T-cell (primary cell): ENCODE data around the gene BCAS3. TPM values are rescaled to one million over a fixed set of nuclear protein-coding genes. Genes with fewer than 3 reads are reported as not detected.

ENCODE experiments used
- ATAC-seq, 4 experiments: fragments of 200-7000 bp in 3 of 4; fragments of 150-1000 bp in 1 of 4; cut with Tn5 transposase; replicated peaks in 1 of 4; 1 replicate in 3 of 4; 2 replicates in 1 of 4; pipeline ENCODE4 v1.10.0; 2021; ENCODE audit warnings: moderate library complexity in 3 of 4, mild to moderate bottlenecking in 2 of 4, moderate number of reproducible peaks in 1 of 4
- CTCF ChIA-PET, 2 donors: fragments of 300-600 bp; sonication (Branson Sonifier 250); formaldehyde crosslinking; loops; one replicate each; lab custom pipeline; 2022; ENCODE audit warnings: antibody characterized with exemption in 2 of 2; lab: Charles Lee
- POLR2A ChIA-PET, 2 donors: fragments of 300-600 bp; sonication (Branson Sonifier 250); formaldehyde crosslinking; loops; one replicate each; lab custom pipeline; 2022; ENCODE audit warnings: antibody characterized with exemption in 2 of 2; lab: Charles Lee
- DNase-seq, 35 experiments: peaks; one replicate each; pipeline versions ENCODE4 v3.0.0 to v3.0.0-alpha.2; 2013 to 2023
- H3K27ac ChIP-seq: one replicate; pipeline ENCODE4 v1.5.1; 2013; ENCODE audit warnings: low read length
- H3K27me3 ChIP-seq, 2 experiments: replicated peaks in 1 of 2; 1 replicate in 1 of 2; 2 replicates in 1 of 2; pipeline versions ENCODE4 v1.6.1 to v1.7.0; 2013; ENCODE audit warnings: low read length in 1 of 2, mixed read lengths in 1 of 2; ENCODE audit not compliant: control insufficient read depth in 2 of 2, insufficient read depth in 2 of 2; ENCODE audit errors: extremely low read depth in 1 of 2
- H3K36me3 ChIP-seq, 2 donors: 1 replicate in 1 of 2; 2 replicates in 1 of 2; pipeline versions ENCODE4 v1.6.1 to v1.7.0; 2013; ENCODE audit warnings: low read length in 1 of 2; ENCODE audit not compliant: control insufficient read depth in 2 of 2, insufficient read depth in 1 of 2; ENCODE audit errors: extremely low read depth in 1 of 2
- H3K4me1 ChIP-seq, 2 experiments: 1 replicate in 1 of 2; 2 replicates in 1 of 2; pipeline versions ENCODE4 v1.6.1 to v1.7.0; 2013; ENCODE audit warnings: low read length in 2 of 2, mixed read lengths in 1 of 2; ENCODE audit not compliant: insufficient read depth in 2 of 2, control insufficient read depth in 1 of 2; ENCODE audit errors: extremely low read depth in 1 of 2
- H3K4me3 ChIP-seq, 2 donors: 1 replicate in 1 of 2; 2 replicates in 1 of 2; pipeline versions ENCODE4 v1.5.1 to v1.7.0; 2013; ENCODE audit warnings: mild to moderate bottlenecking in 2 of 2, low read length in 1 of 2, moderate library complexity in 1 of 2; ENCODE audit not compliant: control insufficient read depth in 1 of 2; ENCODE audit errors: extremely low read depth in 1 of 2
- H3K9me3 ChIP-seq: 2 replicates; pipeline ENCODE4 v1.7.0; 2013
- H3K27ac Mint-ChIP-seq, 2 donors: one replicate each; pipeline ENCODE4 v1.8.0; 2020 to 2021; ENCODE audit warnings: mild to moderate bottlenecking in 2 of 2, mixed read lengths in 2 of 2
- H3K27me3 Mint-ChIP-seq, 2 donors: one replicate each; pipeline ENCODE4 v1.8.0; 2021 to 2022; ENCODE audit warnings: mixed read lengths in 2 of 2
- H3K36me3 Mint-ChIP-seq: one replicate; pipeline ENCODE4 v1.8.0; 2021; ENCODE audit warnings: mixed read lengths
- H3K4me1 Mint-ChIP-seq, 3 donors: one replicate each; pipeline ENCODE4 v1.8.0; 2020 to 2022; ENCODE audit warnings: mixed read lengths in 3 of 3, mild to moderate bottlenecking in 1 of 3
- H3K4me3 Mint-ChIP-seq, 3 donors: one replicate each; pipeline ENCODE4 v1.8.0; 2020 to 2022; ENCODE audit warnings: mild to moderate bottlenecking in 3 of 3, mixed read lengths in 3 of 3, moderate library complexity in 3 of 3
- H3K9me3 Mint-ChIP-seq, 3 donors: one replicate each; pipeline ENCODE4 v1.8.0; 2020 to 2022; ENCODE audit warnings: mixed read lengths in 3 of 3
- WGBS: methylation state at CpG from one replicate; pipeline ENCODE4 v1.1.5; 2013; ENCODE audit warnings: missing lambda C conversion rate; ENCODE audit not compliant: insufficient coverage; 5-methylcytosine and 5-hydroxymethylcytosine counted together
- total RNA-seq, 35 experiments: library from RNA in 6 of 35; stranded (reverse) in 6 of 35; fragments of 120-200 nt in 1 of 35; gene quantifications; one replicate each; pipeline versions ENCODE4 v1.2.1 to v1.2.4 and lab custom pipeline; 2013 to 2026

The BCAS3 gene
- total RNA-seq, 5 donors from 2014 or later (not counting 1 experiment from before 2014, with no cell fraction given), result 33.8 to 57.8 (median 38.1) TPM

DNA sequence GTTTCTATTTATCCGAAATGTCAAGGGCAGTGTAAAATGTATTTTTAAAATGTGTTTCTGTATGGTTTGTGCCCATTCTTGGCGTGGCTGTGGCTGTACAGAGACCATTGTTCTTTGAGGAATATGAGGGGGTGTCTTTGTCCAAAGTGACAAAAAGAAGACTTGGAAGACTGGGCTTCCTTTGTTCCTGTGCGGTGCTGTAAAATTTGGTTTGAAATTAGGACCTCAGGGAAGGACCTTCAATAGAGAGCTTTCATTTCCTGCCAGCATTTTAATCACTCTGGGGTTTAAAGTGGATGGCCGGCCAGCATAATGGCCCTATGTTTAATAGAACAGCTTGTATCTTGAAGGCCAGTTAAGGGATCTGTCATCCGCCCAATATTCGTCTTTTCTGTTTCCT, 531.9 kb downstream of the BCAS3 start:
- H3K4me1 Mint-ChIP-seq, result no peaks in the 10 kb centered on the region
- WGBS, result 100% methylated on average over 2 of the region's 6 CpGs
- Histone ChIP-seq H3K9me3 (no peaks in the 10 kb centered on the region), H3K27ac (no peak overlapping the region), H3K4me1 (no peaks in the 10 kb centered on the region), H3K36me3 (no peaks in the 10 kb centered on the region), H3K27me3 (no peaks in the 10 kb centered on the region), H3K4me3 (no peak overlapping the region)
- ATAC-seq (no peak), DNase-seq (no peak)
- H3K9me3 Mint-ChIP-seq, result no peaks in the 10 kb centered on the region
- POLR2A ChIA-PET, result no interaction called here
- no peak overlapping the region for H3K4me3 Mint-ChIP-seq
- no peaks in the 10 kb centered on the region for H3K36me3 Mint-ChIP-seq
- CTCF ChIA-PET, result no interaction called here
- no peak overlapping the region for H3K27ac Mint-ChIP-seq
- H3K27me3 Mint-ChIP-seq, result no peaks in the 10 kb centered on the region

DNA sequence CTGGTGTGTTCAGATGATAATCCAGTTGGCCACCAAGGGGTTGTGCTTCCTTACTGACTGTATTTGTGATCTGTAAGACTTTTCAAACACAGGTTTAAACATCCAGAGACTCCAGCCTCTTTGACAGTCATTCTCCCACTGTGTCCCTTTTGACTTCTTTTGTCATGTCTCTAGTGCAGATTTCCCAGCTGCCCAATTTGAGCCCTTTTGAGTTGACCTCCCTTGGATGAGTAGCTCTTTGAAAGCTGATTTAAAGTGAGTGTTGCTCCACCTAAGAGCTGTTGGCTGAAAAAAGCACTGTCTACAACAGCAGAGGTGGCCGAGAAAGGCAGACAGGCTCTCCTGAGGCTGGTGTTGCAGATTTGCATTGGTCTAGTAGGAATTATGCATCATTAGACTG, 533.6 kb downstream of the BCAS3 start:
- H3K36me3 Mint-ChIP-seq, result no peaks in the 10 kb centered on the region
- ChIA-PET CTCF (no interaction called here), POLR2A (no interaction called here)
- no peaks in the 10 kb centered on the region for H3K36me3 ChIP-seq
- H3K9me3 ChIP-seq, result no peaks in the 10 kb centered on the region
- no peaks in the 10 kb centered on the region for H3K4me1 ChIP-seq
- H3K4me3 Mint-ChIP-seq, result no peak overlapping the region
- no peak overlapping the region for H3K4me3 ChIP-seq
- no peak overlapping the region for H3K27ac ChIP-seq
- DNase-seq (no peak), ATAC-seq (no peak)
- WGBS, result no CpG with 5 or more reads among the region's 1 CpG
- H3K27me3 ChIP-seq, result no peaks in the 10 kb centered on the region
- H3K27me3 Mint-ChIP-seq, result no peaks in the 10 kb centered on the region
- no peaks in the 10 kb centered on the region for H3K9me3 Mint-ChIP-seq
- no peak overlapping the region for H3K27ac Mint-ChIP-seq
- no peaks in the 10 kb centered on the region for H3K4me1 Mint-ChIP-seq

DNA sequence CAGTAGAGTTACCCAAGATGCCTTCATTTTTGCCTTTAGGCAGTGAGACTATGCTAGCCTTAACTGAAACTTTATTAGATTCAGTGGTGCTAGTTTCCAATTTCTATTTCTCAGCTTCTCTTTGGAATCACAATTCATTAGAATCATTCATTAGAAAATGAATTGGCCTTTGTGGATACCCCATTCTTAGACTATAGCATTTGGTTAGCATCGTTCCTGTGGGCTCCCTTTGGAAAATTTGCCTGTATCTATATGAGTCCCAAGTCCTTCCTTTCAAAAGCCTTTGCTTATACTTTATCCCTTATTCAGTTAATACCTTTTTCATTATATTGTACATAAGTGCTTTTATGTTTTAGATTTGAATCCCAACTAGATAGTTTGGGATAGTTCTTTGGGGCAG, 535.0 kb downstream of the BCAS3 start:
- no peak overlapping the region for H3K27ac Mint-ChIP-seq
- H3K4me3 Mint-ChIP-seq, result no peak overlapping the region
- H3K27me3 Mint-ChIP-seq, result no peaks in the 10 kb centered on the region
- ChIA-PET CTCF (no interaction called here), POLR2A (no interaction called here)
- no peak overlapping the region for H3K27ac ChIP-seq
- H3K4me1 Mint-ChIP-seq, result no peaks in the 10 kb centered on the region
- no peaks in the 10 kb centered on the region for H3K36me3 ChIP-seq
- H3K9me3 ChIP-seq, result no peaks in the 10 kb centered on the region
- no peaks in the 10 kb centered on the region for H3K36me3 Mint-ChIP-seq
- H3K9me3 Mint-ChIP-seq, result no peaks in the 10 kb centered on the region
- no peak overlapping the region for H3K4me3 ChIP-seq
- ATAC-seq (no peak), DNase-seq (no peak)
- no peaks in the 10 kb centered on the region for H3K27me3 ChIP-seq
- no peaks in the 10 kb centered on the region for H3K4me1 ChIP-seq
- WGBS, result no CpG with 5 or more reads among the region's 1 CpG

DNA sequence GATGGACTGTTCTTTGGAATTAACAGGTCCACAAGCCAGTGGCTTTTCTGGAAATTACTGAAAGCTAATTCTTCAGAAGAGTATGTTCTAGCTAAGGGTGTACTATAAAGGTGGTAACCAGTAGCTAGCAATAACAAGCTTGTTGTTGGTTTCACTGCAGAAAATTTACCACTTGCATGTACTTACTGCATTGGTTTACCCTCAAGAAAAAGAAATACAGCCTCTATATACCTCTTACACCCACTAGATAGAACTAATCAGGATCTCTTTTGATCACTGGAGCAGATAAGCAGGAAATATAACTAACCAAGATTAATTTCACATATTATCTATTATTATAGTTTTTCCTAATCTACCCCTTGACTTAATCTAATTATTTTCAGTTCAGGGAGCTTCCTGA, 537.1 kb downstream of the BCAS3 start:
- H3K9me3 Mint-ChIP-seq, result no peaks in the 10 kb centered on the region
- H3K36me3 Mint-ChIP-seq, result no peaks in the 10 kb centered on the region
- Histone ChIP-seq H3K27me3 (no peaks in the 10 kb centered on the region), H3K36me3 (no peaks in the 10 kb centered on the region), H3K9me3 (no peaks in the 10 kb centered on the region), H3K4me3 (no peak overlapping the region), H3K27ac (no peak overlapping the region), H3K4me1 (no peaks in the 10 kb centered on the region)
- no peaks in the 10 kb centered on the region for H3K27me3 Mint-ChIP-seq
- H3K4me1 Mint-ChIP-seq, result peaks cover 0 to 7% (median 2%) of the 10 kb centered on the region in 3 donors
- ChIA-PET POLR2A (interaction anchor here in 1 of 2 donors (0.6 to 0.7 kb wide), 2 partner anchors 10 to 596 kb away, joined by 3 read pairs; no protein-coding TSS in a partner anchor), CTCF (interaction anchor here in 1 of 2 donors (0.6 kb wide), 1 partner anchor 177 kb away, joined by 8 read pairs; no protein-coding TSS in a partner anchor)
- DNase-seq (no peak), ATAC-seq (no peak)
- H3K27ac Mint-ChIP-seq, result no peak overlapping the region
- H3K4me3 Mint-ChIP-seq, result no peak overlapping the region

DNA sequence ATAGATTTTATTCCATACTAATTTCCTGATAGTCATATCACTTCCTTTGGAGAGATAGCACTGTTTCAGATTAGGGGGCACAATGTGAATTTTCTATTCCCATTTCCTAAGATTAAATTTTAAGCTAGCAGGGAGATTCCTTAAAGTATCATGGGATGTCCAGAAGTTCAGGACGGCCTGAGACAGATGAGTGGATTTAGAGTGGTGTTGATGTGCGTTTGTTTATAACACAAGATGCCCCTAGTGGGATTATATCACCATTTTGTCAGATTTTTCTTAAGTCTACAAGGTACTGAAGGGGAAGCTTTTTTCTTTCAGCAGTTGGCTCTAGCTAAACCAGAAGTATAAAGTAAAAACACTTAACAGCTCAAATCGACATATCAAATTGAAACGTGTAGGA, 538.4 kb downstream of the BCAS3 start:
- no peaks in the 10 kb centered on the region for H3K27me3 Mint-ChIP-seq
- no peak for ATAC-seq
- no peaks in the 10 kb centered on the region for H3K9me3 Mint-ChIP-seq
- ChIA-PET CTCF (interaction anchor here in 1 of 2 donors (0.8 kb wide), 1 partner anchor 13 kb away, joined by 3 read pairs; no protein-coding TSS in a partner anchor), POLR2A (no interaction called here)
- H3K4me3 ChIP-seq, result no peak overlapping the region
- H3K9me3 ChIP-seq, result no peaks in the 10 kb centered on the region
- no peak for DNase-seq
- no CpG with 5 or more reads among the region's 4 CpGs for WGBS
- H3K36me3 Mint-ChIP-seq, result no peaks in the 10 kb centered on the region
- peaks cover 9 to 16% (median 10%) of the 10 kb centered on the region in 3 donors for H3K4me1 Mint-ChIP-seq
- no peak overlapping the region for H3K4me3 Mint-ChIP-seq
- H3K36me3 ChIP-seq, result no peaks in the 10 kb centered on the region
- peaks cover 0 to 1% of the 10 kb centered on the region in 2 experiments for H3K4me1 ChIP-seq
- no peak overlapping the region for H3K27ac ChIP-seq
- no peak overlapping the region for H3K27ac Mint-ChIP-seq
- H3K27me3 ChIP-seq, result no peaks in the 10 kb centered on the region

DNA sequence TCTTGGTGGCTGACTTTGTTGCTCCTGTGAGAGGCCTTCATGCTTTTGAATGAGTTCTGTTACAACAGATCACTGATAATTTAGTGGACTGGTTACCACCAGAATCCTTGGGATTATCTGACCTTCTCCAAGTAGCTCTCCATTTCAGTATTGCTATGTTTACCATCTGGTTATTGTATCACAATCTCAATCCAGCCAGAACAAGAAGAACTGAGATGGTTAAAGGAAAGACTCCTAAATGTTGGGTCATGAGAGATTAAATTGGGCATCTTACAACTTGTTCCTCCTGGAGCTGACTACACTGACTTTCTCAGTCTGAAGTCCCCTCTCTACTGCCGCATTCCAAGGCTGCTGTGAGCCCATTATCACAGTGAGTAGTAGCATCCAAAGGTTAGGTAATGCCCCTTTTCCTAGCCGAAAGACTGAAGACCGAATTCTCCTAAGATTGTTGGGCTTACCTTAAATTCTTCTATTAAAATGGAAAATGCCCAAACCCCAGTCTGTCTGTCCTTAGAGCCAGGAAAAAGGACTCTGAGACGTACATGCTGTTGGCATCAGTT, 540.3 kb downstream of the BCAS3 start:
- H3K9me3 Mint-ChIP-seq, result no peaks in the 10 kb centered on the region
- H3K27ac ChIP-seq, result no peak overlapping the region
- H3K27me3 ChIP-seq, result no peaks in the 10 kb centered on the region
- no peak overlapping the region for H3K27ac Mint-ChIP-seq
- ATAC-seq, result no peak
- H3K36me3 ChIP-seq, result no peaks in the 10 kb centered on the region
- no peaks in the 10 kb centered on the region for H3K9me3 ChIP-seq
- peaks cover 17 to 18% of the 10 kb centered on the region in 2 experiments for H3K4me1 ChIP-seq
- no peaks in the 10 kb centered on the region for H3K36me3 Mint-ChIP-seq
- WGBS, result 100% methylated on average over 1 of the region's 4 CpGs
- no peaks in the 10 kb centered on the region for H3K27me3 Mint-ChIP-seq
- H3K4me1 Mint-ChIP-seq, result peaks cover 28 to 34% (median 29%) of the 10 kb centered on the region in 3 donors
- DNase-seq, result no peak
- POLR2A ChIA-PET, result interaction anchor here in 1 of 2 donors (0.5 kb wide), 1 partner anchor 52 kb away, joined by 8 read pairs; no protein-coding TSS in a partner anchor
- CTCF ChIA-PET, result no interaction called here
- no peak overlapping the region for H3K4me3 ChIP-seq
- no peak overlapping the region for H3K4me3 Mint-ChIP-seq
